ENCODE data around the gene KIF25.

KIF25 gene

DNA sequence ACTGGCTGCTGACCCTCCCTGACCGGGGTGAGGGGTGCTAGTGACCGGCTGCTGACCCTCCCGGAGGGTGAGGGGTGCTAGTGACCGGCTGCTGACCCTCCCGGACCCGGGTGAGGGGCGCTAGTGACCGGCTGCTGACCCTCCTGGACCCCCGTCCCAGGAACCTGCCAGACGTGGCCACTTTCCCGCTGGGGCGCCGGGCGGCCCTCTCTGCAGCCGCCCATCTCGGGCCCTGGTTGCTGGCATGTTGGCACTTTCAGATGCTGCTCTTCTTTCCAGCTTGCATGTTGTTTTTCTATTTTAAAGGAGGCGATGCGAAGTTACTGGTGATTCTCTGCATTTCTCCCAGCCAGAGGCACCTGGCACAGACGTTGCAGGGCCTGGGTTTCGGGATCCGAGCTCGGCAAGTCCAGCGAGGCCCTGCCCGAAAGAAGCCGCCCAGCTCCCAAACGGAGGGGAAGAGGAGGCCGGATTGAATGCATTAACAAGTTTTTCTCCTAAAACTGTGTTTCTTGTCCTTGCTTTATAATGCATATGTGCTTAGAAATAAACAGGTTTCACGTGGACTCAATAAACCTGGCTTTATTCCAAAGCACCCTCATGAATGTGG lies 47.2 kb downstream of the KIF25 start:
- TF ChIP-seq, protein P1, sequence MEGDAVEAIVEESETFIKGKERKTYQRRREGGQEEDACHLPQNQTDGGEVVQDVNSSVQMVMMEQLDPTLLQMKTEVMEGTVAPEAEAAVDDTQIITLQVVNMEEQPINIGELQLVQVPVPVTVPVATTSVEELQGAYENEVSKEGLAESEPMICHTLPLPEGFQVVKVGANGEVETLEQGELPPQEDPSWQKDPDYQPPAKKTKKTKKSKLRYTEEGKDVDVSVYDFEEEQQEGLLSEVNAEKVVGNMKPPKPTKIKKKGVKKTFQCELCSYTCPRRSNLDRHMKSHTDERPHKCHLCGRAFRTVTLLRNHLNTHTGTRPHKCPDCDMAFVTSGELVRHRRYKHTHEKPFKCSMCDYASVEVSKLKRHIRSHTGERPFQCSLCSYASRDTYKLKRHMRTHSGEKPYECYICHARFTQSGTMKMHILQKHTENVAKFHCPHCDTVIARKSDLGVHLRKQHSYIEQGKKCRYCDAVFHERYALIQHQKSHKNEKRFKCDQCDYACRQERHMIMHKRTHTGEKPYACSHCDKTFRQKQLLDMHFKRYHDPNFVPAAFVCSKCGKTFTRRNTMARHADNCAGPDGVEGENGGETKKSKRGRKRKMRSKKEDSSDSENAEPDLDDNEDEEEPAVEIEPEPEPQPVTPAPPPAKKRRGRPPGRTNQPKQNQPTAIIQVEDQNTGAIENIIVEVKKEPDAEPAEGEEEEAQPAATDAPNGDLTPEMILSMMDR (IDR thresholded peaks at IDR 0.05; ENCODE audit: extremely low read depth, missing control alignments) = no peak
- no peak for DNase-seq (ENCODE audit: low spot score)

DNA sequence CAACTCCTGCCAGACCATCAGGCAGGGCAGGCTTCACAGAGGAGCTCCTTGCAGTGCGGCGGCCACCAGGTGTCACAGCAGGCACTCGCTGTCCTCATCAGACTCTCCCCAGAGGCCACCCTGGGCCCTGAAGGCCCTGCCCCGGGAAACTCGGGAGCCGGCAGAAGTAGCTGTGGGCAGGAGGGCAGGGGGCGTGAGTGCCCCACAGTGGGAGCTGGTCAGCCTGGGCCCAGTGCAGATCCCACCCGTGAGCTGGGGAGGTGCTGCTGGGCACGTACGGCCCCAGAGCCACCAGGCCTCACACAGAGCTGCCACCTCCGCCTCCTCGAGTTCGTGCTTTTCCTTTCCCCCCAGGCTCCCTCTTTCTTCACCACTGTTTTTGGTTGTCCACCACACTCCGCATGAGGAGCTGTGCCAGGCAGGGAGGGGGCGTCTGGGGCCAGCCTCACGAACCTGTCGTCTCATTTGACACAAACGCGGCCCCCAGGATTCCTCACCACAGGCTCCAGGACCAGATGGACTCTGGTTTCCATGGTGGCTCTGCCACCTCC lies 47.7 kb downstream of the KIF25 start:
- TF ChIP-seq, protein P1 (IDR thresholded peaks at IDR 0.05; ENCODE audit: extremely low read depth, missing control alignments) = no peak
- DNase-seq (ENCODE audit: low spot score) = no peak

DNA sequence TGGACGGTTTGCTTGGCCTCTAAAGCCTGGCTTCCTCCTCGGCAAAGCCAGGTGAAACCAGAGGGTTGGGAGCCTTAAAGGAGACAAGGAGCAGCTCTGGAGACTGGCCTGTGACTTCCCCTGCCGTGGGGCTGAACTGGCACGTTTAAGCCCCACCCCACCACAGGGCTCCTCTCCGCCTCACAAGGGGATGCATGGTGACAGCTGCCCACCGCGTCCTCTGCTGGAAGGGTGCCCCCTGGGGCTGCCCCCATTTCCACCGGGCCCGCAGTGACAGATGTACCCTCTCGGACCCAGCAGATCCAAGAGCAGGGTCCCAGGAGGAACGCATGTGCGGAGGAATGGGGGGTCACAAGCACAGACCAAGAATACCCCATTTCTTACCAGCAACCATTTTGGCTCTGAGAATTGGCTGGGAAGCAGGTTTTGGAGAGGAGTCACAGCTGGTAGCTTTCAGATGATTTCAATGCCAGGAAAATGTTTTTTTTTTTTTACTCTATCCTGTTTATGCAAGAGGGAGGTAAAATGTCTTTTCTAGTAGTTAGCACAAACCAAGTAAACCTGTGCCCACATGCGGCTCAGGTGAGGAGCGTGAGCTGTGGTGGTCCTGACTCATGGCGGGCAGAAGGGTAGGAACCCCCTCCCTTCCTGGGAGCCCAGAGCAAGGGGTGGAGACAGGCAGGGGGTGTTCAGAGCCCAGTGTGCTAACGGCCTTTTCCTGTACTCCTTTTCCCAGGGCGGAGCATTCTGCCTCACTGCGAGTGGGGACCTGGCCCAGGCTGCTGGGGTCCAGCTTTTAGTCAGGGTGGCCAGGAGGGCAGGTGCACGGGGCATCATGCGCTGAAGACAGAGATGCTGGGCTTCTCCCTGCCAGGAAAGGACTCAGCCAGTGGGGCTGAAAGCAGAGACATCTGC lies 48.5 kb downstream of the KIF25 start:
- DNase-seq (ENCODE audit: low spot score) = no peak
- TF ChIP-seq, protein P1 (IDR thresholded peaks at IDR 0.05; ENCODE audit: extremely low read depth, missing control alignments) = no peak

DNA sequence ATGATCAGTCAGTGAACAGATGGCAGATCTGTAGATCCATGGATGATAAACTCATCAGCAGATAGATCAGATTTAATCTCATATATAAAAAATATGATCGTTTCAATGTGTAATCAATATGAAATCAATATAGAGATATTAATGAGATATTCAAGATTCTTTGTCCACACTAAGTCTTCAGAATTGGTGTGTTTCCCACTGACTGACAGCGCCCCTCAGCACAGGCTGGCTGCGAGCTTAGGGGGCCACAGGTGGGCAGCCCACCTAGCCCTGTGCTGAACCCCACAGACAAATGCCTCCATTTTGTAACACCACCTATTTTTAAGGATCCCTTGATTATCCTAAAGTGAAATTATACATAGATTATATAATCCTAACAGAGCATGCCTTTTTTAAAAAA lies 49.2 kb downstream of the KIF25 start:
- TF ChIP-seq, protein P1 (IDR thresholded peaks at IDR 0.05; ENCODE audit: extremely low read depth, missing control alignments) = no peak
- no peak for DNase-seq (ENCODE audit: low spot score)

DNA sequence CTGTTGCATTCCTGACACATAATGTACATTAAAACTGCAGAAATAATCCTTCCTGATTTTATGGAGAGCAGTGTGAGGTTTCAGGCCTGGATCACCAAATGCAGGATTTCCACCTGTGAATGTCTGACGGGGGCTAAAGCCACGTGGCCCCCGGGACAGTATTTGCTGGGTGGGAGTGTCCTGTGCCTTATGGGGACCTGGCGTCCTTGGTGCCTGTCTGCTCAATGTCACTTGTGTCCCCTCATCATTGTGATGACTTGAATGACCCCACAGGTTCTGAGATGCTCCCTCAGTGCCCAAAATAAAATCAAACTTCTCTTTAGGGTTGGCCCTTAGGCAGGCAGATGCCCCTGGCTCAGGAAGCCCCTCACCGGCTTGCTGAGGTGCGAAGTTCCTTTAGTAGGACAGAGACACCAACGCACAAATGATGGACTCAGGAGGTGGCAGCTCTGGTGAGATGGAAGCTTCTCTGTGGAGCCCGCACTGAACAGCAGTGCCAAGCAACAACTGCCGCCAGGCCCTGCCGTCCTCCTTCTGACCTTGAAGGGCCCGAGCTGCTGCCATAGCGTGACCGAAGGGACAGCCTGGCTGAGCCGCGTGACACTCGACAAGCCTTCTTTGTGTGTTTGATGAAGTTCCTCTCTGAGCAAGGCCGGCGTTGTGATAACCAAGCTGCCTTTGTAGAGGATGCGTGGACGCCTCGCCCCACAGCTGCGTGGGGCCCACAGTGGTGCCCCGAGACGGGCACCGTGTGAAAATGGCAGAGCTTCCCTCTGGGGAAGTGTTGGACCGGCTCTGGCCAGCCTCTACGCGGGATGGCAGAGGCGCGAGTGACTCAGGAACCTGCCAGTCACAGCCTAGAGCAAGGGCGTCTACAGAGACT lies 50.6 kb downstream of the KIF25 start:
- DNase-seq (ENCODE audit: low spot score) = no peak
- TF ChIP-seq, protein P1 (IDR thresholded peaks at IDR 0.05; ENCODE audit: extremely low read depth, missing control alignments) = no peak

DNA sequence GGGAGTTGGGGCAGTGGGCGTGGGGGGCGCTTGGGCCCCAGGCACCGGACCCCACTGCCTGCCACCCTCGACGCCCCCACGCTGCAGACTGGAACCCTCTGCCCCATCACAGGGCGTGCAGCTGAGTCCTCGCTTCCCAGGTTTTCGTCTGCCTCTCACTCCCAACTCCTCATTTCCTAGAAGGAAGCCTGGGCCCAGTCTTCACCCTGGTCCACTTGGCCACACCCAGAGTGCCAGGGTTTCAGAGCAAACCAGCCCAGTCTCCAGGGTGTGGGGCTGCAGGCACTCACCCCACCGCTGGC lies 51.2 kb downstream of the KIF25 start:
- DNase-seq (ENCODE audit: low spot score) = no peak
- TF ChIP-seq, protein P1 (IDR thresholded peaks at IDR 0.05; ENCODE audit: extremely low read depth, missing control alignments) = no peak
